ENCODE data around the gene USP24. TPM values are rescaled to one million over a fixed set of nuclear protein-coding genes. Genes with fewer than 3 reads are reported as not detected.

USP24 gene
- total RNA-seq, 5 donors from 2014 or later (not counting 1 experiment from before 2014, with no cell fraction given): 58.9 to 90.7 (median 64.0) TPM

GRCh38 chr1:55222152-55222551 is 7.0 kb upstream of the USP24 start:
- Histone ChIP-seq H3K4me3 (ENCODE audit: control insufficient read depth in 1 of 2, extremely low read depth in 1 of 2, low read length in 1 of 2) (no peak overlapping the region), H3K36me3 (ENCODE audit: control insufficient read depth in 2 of 2, extremely low read depth in 1 of 2, insufficient read depth in 1 of 2, low read length in 1 of 2) (no peaks in the 10 kb centered on the region), H3K27me3 (replicated peaks in 1 of 2; ENCODE audit: control insufficient read depth in 2 of 2, extremely low read depth in 1 of 2, insufficient read depth in 2 of 2, low read length in 1 of 2) (no peaks in the 10 kb centered on the region), H3K9me3 (no peaks in the 10 kb centered on the region), H3K4me1 (ENCODE audit: control insufficient read depth in 1 of 2, extremely low read depth in 1 of 2, insufficient read depth in 2 of 2, low read length in 2 of 2) (peaks cover 8 to 12% of the 10 kb centered on the region in 2 experiments), H3K27ac (ENCODE audit: low read length) (no peak overlapping the region)
- Mint-ChIP-seq H3K4me3 (no peak overlapping the region), H3K4me1 (peaks cover 14 to 21% (median 17%) of the 10 kb centered on the region in 3 donors), H3K27me3 (no peaks in the 10 kb centered on the region), H3K27ac (no peak overlapping the region), H3K36me3 (no peaks in the 10 kb centered on the region), H3K9me3 (no peaks in the 10 kb centered on the region)
- ChIA-PET POLR2A (no interaction called here), CTCF (no interaction called here)
- no peak for ATAC-seq (replicated peaks in 1 of 4)
- 71% methylated on average over 4 of the region's 6 CpGs for WGBS (ENCODE audit: insufficient coverage)
- no peak for DNase-seq

DNA sequence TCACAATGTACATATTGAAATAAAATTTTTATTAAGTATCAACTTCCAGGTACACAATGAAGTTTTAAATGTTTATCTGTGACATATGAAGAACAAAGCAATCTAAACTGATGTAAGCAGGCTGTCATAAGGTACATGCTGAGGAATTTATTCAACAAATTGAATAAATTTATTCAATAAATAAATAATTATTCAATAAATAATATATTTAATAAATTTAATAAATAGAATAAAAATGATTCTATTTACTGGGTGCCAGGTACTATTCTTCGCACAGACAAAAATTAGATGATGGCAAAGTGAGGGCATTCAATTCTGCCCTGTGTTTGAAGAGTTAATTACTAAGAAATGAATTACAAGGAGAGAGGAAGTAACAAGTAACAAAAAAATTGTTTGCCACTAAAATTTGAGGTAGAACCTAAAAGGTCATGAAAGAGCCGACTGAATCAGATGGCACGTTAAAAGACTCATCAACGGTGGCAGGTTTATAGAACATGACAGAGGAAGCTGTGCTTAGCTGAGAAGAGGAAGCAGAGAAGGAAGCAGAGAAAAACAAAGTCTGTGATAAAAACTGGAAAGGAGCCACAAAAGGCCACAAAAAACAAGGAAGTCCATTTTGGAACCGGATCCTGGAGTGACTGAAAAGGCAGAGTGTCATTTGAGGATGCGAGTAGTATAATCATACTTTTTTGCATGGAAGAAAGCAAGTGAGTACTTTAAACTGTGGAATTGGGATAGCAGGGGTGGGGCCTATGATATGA is 2.2 kb upstream of the USP24 start:
- no peaks in the 10 kb centered on the region for H3K36me3 Mint-ChIP-seq

GRCh38 chr1:55216096-55216495 is 932 bp upstream of the USP24 start:
- Mint-ChIP-seq H3K4me1 (peaks cover 60 to 64% (median 60%) of the 10 kb centered on the region in 3 donors), H3K27me3 (no peaks in the 10 kb centered on the region), H3K9me3 (no peaks in the 10 kb centered on the region), H3K4me3 (peak overlapping the region; percentile 88 to 97 (median 96)), H3K36me3 (no peaks in the 10 kb centered on the region), H3K27ac (peak overlapping the region; percentile 97 to 100)
- ATAC-seq (replicated peaks in 1 of 4) (no peak), DNase-seq (peak in 1 of 35 experiments; percentile 20)
- H3K9me3 ChIP-seq: no peaks in the 10 kb centered on the region
- H3K4me3 ChIP-seq (ENCODE audit: control insufficient read depth in 1 of 2, extremely low read depth in 1 of 2, low read length in 1 of 2): peak overlapping the region; percentile 82 to 92
- H3K36me3 ChIP-seq (ENCODE audit: control insufficient read depth in 2 of 2, extremely low read depth in 1 of 2, insufficient read depth in 1 of 2, low read length in 1 of 2): no peaks in the 10 kb centered on the region
- ChIA-PET POLR2A (no interaction called here), CTCF (no interaction called here)
- peaks cover 39 to 43% of the 10 kb centered on the region in 2 experiments for H3K4me1 ChIP-seq (ENCODE audit: control insufficient read depth in 1 of 2, extremely low read depth in 1 of 2, insufficient read depth in 2 of 2, low read length in 2 of 2)
- peak overlapping the region; percentile 93 for H3K27ac ChIP-seq (ENCODE audit: low read length)
- WGBS (ENCODE audit: insufficient coverage): 25% methylated on average over 9 of the region's 9 CpGs
- H3K27me3 ChIP-seq (replicated peaks in 1 of 2; ENCODE audit: control insufficient read depth in 2 of 2, extremely low read depth in 1 of 2, insufficient read depth in 2 of 2, low read length in 1 of 2): no peaks in the 10 kb centered on the region

More for the DNA sequence above, 2.2 kb upstream of the USP24 start:
- H3K9me3 Mint-ChIP-seq: no peaks in the 10 kb centered on the region
- 25% methylated on average over 4 of the region's 6 CpGs for WGBS (ENCODE audit: insufficient coverage)
- H3K27me3 ChIP-seq (replicated peaks in 1 of 2; ENCODE audit: control insufficient read depth in 2 of 2, extremely low read depth in 1 of 2, insufficient read depth in 2 of 2, low read length in 1 of 2): no peaks in the 10 kb centered on the region
- ChIA-PET POLR2A (no interaction called here), CTCF (interaction anchor here (0.5 to 1.0 kb wide), 3 partner anchors 12 to 78 kb away, joined by 3 to 4 read pairs (median 3); no protein-coding TSS in a partner anchor)
- peak overlapping the region; percentile 22 to 97 (median 55) for H3K4me3 Mint-ChIP-seq
- H3K4me3 ChIP-seq (ENCODE audit: control insufficient read depth in 1 of 2, extremely low read depth in 1 of 2, low read length in 1 of 2): no peak overlapping the region
- DNase-seq (peak in 24 of 35 experiments; percentile 3 to 72 (median 30)), ATAC-seq (replicated peaks in 1 of 4) (peak; percentile 48 to 65 (median 52))
- H3K27ac Mint-ChIP-seq: peak overlapping the region; percentile 93 to 100
- peaks cover 31 to 33% of the 10 kb centered on the region in 2 experiments for H3K4me1 ChIP-seq (ENCODE audit: control insufficient read depth in 1 of 2, extremely low read depth in 1 of 2, insufficient read depth in 2 of 2, low read length in 2 of 2)
- no peaks in the 10 kb centered on the region for H3K9me3 ChIP-seq
- H3K4me1 Mint-ChIP-seq: peaks cover 48 to 51% (median 49%) of the 10 kb centered on the region in 3 donors
- no peaks in the 10 kb centered on the region for H3K36me3 ChIP-seq (ENCODE audit: control insufficient read depth in 2 of 2, extremely low read depth in 1 of 2, insufficient read depth in 1 of 2, low read length in 1 of 2)
- no peaks in the 10 kb centered on the region for H3K27me3 Mint-ChIP-seq
- H3K27ac ChIP-seq (ENCODE audit: low read length): peak overlapping the region; percentile 93

- peaks cover 67 to 76% (median 72%) of the 10 kb centered on the region in 3 donors for H3K4me1 Mint-ChIP-seq
- H3K27me3 Mint-ChIP-seq: no peaks in the 10 kb centered on the region
- peak overlapping the region; percentile 75 for H3K27ac ChIP-seq (ENCODE audit: low read length)
- H3K27ac Mint-ChIP-seq: no peak overlapping the region
- DNase-seq (peak in 3 of 35 experiments; percentile 2 to 16 (median 4)), ATAC-seq (replicated peaks in 1 of 4) (peak; percentile 17 to 24 (median 20))
- H3K4me3 Mint-ChIP-seq: peak overlapping the region; percentile 88 to 97 (median 88)
- H3K4me3 ChIP-seq (ENCODE audit: control insufficient read depth in 1 of 2, extremely low read depth in 1 of 2, low read length in 1 of 2): peak overlapping the region; percentile 82 to 92
- under 1% methylated on average over 29 of the region's 29 CpGs for WGBS (ENCODE audit: insufficient coverage)
- no peaks in the 10 kb centered on the region for H3K9me3 Mint-ChIP-seq
- no peaks in the 10 kb centered on the region for H3K27me3 ChIP-seq (replicated peaks in 1 of 2; ENCODE audit: control insufficient read depth in 2 of 2, extremely low read depth in 1 of 2, insufficient read depth in 2 of 2, low read length in 1 of 2)
- ChIA-PET CTCF (interaction anchor here in 1 of 2 donors (0.5 kb wide), 1 partner anchor 18 kb away, joined by 5 read pairs; no protein-coding TSS in a partner anchor), POLR2A (no interaction called here)
- H3K36me3 Mint-ChIP-seq: no peaks in the 10 kb centered on the region
- H3K9me3 ChIP-seq: no peaks in the 10 kb centered on the region
- peaks cover 39 to 54% of the 10 kb centered on the region in 2 experiments for H3K4me1 ChIP-seq (ENCODE audit: control insufficient read depth in 1 of 2, extremely low read depth in 1 of 2, insufficient read depth in 2 of 2, low read length in 2 of 2)
- no peaks in the 10 kb centered on the region for H3K36me3 ChIP-seq (ENCODE audit: control insufficient read depth in 2 of 2, extremely low read depth in 1 of 2, insufficient read depth in 1 of 2, low read length in 1 of 2)
Observed at GRCh38 chr1:55214934-55215193, 300 bp downstream of the USP24 start.

DNA sequence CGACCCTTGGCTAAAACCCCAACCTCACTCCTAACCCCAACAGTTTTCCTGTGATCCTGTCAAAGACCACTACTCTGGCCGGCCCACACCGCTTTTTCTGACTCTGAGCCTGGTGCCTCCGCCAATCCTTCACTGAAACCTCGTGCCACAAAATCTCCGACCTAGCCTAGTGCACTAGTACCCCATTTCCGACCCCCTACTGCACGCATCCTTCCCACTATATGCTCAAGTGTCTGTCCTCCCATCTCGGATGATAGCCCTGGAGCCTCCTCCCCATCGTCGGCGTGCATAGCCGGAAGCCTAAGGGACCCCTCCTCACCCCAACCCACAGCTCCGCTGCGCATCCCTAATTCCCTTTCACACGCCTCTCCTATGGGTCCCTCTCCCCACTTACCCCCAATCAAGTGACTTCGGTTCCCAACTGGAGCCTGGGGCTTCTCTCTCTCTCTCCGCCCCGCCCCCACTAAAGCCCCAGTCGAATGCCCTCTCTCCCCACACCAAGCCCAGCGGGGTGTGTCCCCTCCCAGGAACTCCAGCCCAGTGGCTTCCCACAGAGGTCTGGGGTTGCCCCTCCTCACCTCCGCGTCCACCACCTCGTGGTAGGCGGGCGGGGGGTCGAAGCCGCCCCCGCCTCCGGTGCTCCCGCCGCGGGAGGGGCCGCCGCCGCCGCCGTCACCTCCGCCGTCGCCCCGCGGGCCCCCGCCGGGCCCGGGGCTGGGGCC is 791 bp downstream of the USP24 start:
- ChIA-PET CTCF (interaction anchor here in 1 of 2 donors (0.5 kb wide), 1 partner anchor 19 kb away, joined by 5 read pairs; no protein-coding TSS in a partner anchor), POLR2A (no interaction called here)
- H3K36me3 ChIP-seq (ENCODE audit: control insufficient read depth in 2 of 2, extremely low read depth in 1 of 2, insufficient read depth in 1 of 2, low read length in 1 of 2): no peaks in the 10 kb centered on the region
- Mint-ChIP-seq H3K27me3 (no peaks in the 10 kb centered on the region), H3K4me3 (peak overlapping the region; percentile 88 to 97 (median 92)), H3K27ac (peak overlapping the region; percentile 89 to 96), H3K4me1 (peaks cover 72 to 81% (median 77%) of the 10 kb centered on the region in 3 donors), H3K9me3 (no peaks in the 10 kb centered on the region), H3K36me3 (no peaks in the 10 kb centered on the region)
- peak overlapping the region; percentile 75 for H3K27ac ChIP-seq (ENCODE audit: low read length)
- peak overlapping the region; percentile 82 to 92 for H3K4me3 ChIP-seq (ENCODE audit: control insufficient read depth in 1 of 2, extremely low read depth in 1 of 2, low read length in 1 of 2)
- DNase-seq (peak in 16 of 35 experiments; percentile 1 to 48 (median 16)), ATAC-seq (replicated peaks in 1 of 4) (peak in 1 of 4 experiments; percentile 4)
- H3K9me3 ChIP-seq: no peaks in the 10 kb centered on the region
- WGBS (ENCODE audit: insufficient coverage): under 1% methylated on average over 43 of the region's 46 CpGs
- no peaks in the 10 kb centered on the region for H3K27me3 ChIP-seq (replicated peaks in 1 of 2; ENCODE audit: control insufficient read depth in 2 of 2, extremely low read depth in 1 of 2, insufficient read depth in 2 of 2, low read length in 1 of 2)
- H3K4me1 ChIP-seq (ENCODE audit: control insufficient read depth in 1 of 2, extremely low read depth in 1 of 2, insufficient read depth in 2 of 2, low read length in 2 of 2): peaks cover 39 to 59% of the 10 kb centered on the region in 2 experiments

- ATAC-seq (replicated peaks in 1 of 4): no peak
- H3K9me3 Mint-ChIP-seq: no peaks in the 10 kb centered on the region
- H3K4me1 Mint-ChIP-seq: peaks cover 72 to 86% (median 76%) of the 10 kb centered on the region in 3 donors
- H3K27ac ChIP-seq (ENCODE audit: low read length): peak overlapping the region; percentile 75
- CTCF ChIA-PET: no interaction called here
- peak overlapping the region; percentile 82 to 92 for H3K4me3 ChIP-seq (ENCODE audit: control insufficient read depth in 1 of 2, extremely low read depth in 1 of 2, low read length in 1 of 2)
- no peaks in the 10 kb centered on the region for H3K9me3 ChIP-seq
- no peaks in the 10 kb centered on the region for H3K36me3 Mint-ChIP-seq
- POLR2A ChIA-PET: no interaction called here
- WGBS (ENCODE audit: insufficient coverage): under 1% methylated on average over 7 of the region's 7 CpGs
- peak in 4 of 35 experiments; percentile 5 to 30 (median 16) for DNase-seq
- H3K4me1 ChIP-seq (ENCODE audit: control insufficient read depth in 1 of 2, extremely low read depth in 1 of 2, insufficient read depth in 2 of 2, low read length in 2 of 2): peaks cover 38 to 62% of the 10 kb centered on the region in 2 experiments
- no peaks in the 10 kb centered on the region for H3K27me3 ChIP-seq (replicated peaks in 1 of 2; ENCODE audit: control insufficient read depth in 2 of 2, extremely low read depth in 1 of 2, insufficient read depth in 2 of 2, low read length in 1 of 2)
- no peaks in the 10 kb centered on the region for H3K27me3 Mint-ChIP-seq
- peak overlapping the region; percentile 88 to 97 (median 92) for H3K4me3 Mint-ChIP-seq
- no peaks in the 10 kb centered on the region for H3K36me3 ChIP-seq (ENCODE audit: control insufficient read depth in 2 of 2, extremely low read depth in 1 of 2, insufficient read depth in 1 of 2, low read length in 1 of 2)
- peak overlapping the region; percentile 89 to 96 for H3K27ac Mint-ChIP-seq
Observed at GRCh38 chr1:55213885-55214211, 1.3 kb downstream of the USP24 start.
